Skeletal muscle tissue (tissue), 4 donors: ENCODE data around the gene DBN1. TPM values are rescaled to one million over a fixed set of nuclear protein-coding genes. Genes with fewer than 3 reads are reported as not detected.

ENCODE experiments used
- H3K27ac ChIP-seq: one replicate; pipeline ENCODE4 v1.7.0; 2013; ENCODE audit warnings: mild to moderate bottlenecking, low read depth, low read length, inconsistent platforms
- H3K27me3 ChIP-seq, 3 donors: one replicate each; pipeline ENCODE4 v1.7.0; 2013; ENCODE audit warnings: low read length in 3 of 3; ENCODE audit not compliant: control insufficient read depth in 3 of 3, insufficient read depth in 3 of 3
- H3K36me3 ChIP-seq, 3 donors: one replicate each; pipeline ENCODE4 v1.7.0; 2013; ENCODE audit warnings: low read length in 3 of 3; ENCODE audit not compliant: control insufficient read depth in 3 of 3, insufficient read depth in 3 of 3
- H3K4me1 ChIP-seq, 3 donors: one replicate each; pipeline ENCODE4 v1.7.0; 2013; ENCODE audit warnings: low read length in 3 of 3, mild to moderate bottlenecking in 3 of 3; ENCODE audit not compliant: control insufficient read depth in 3 of 3, insufficient read depth in 3 of 3
- H3K4me3 ChIP-seq, 3 donors: one replicate each; pipeline ENCODE4 v1.7.0; 2013; ENCODE audit warnings: low read length in 3 of 3
- H3K9ac ChIP-seq, 3 donors: one replicate each; pipeline ENCODE4 v1.7.0; 2013; ENCODE audit warnings: low read length in 3 of 3, mild to moderate bottlenecking in 3 of 3, moderate library complexity in 2 of 3, low read depth in 1 of 3
- H3K9me3 ChIP-seq, 3 donors: one replicate each; pipeline ENCODE4 v1.7.0; 2013; ENCODE audit warnings: low read length in 3 of 3; ENCODE audit not compliant: control insufficient read depth in 3 of 3
- total RNA-seq: library from RNA; depleted of rRNA; stranded (reverse); fragments of >200 nt; gene quantifications from one replicate; pipeline ENCODE4 v1.2.3, GENCODE V29; 2014
- donor health status: Osteomylitis.

The DBN1 gene
- total RNA-seq, 1 donor from 2014 or later, result 108 TPM

DNA sequence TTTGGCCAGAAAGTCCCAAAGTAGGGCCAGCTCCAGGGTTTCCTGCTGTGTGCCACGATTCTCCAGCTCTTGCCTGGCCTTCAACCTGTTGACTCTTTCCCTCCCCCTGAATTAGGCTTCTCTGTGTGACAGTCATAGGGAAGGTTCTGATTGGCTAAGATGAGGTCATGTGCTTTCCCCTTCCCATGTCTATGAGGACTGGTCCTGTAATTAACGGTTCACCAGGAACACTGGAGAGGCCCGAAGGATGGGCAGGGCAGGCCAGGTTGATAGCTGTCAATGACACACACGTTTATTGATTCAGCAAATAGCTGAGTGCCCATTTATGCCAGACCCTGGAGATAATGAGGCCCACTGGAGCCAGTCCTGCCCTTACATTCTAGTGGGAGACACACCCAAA is 35.8 kb downstream of the DBN1 start:
- peaks cover 0 to 4% (median 2%) of the 10 kb centered on the region in 3 donors for H3K4me1 ChIP-seq
- H3K4me3 ChIP-seq, result no peak overlapping the region
- no peak overlapping the region for H3K27ac ChIP-seq
- H3K9ac ChIP-seq, result no peak overlapping the region
- no peaks in the 10 kb centered on the region for H3K27me3 ChIP-seq
- no peaks in the 10 kb centered on the region for H3K9me3 ChIP-seq
- H3K36me3 ChIP-seq, result peaks cover 39 to 65% (median 49%) of the 10 kb centered on the region in 3 donors

DNA sequence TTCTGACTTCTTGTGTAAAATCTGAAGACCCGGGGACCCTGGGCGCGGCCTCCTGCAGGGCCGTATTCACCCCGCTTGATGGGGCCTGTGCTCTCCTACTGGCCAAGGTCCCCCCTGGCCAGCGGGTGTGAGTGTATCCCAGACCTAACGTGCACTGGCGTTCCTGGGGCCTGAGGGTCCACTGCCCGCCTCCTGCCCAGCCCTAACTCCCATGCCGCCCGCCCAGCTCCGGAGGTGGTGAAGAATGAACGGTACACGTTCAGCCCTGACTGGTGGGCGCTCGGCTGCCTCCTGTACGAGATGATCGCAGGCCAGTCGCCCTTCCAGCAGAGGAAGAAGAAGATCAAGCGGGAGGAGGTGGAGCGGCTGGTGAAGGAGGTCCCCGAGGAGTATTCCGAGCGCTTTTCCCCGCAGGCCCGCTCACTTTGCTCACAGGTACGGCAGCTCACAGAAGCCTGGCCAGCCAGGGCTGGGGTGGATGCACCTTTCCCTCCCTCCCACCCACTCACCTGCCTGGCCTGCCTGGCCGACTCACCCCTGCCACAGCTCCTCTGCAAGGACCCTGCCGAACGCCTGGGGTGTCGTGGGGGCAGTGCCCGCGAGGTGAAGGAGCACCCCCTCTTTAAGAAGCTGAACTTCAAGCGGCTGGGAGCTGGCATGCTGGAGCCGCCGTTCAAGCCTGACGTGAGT is 37.4 kb downstream of the DBN1 start:
- no peak overlapping the region for H3K27ac ChIP-seq
- peaks cover 13 to 20% (median 18%) of the 10 kb centered on the region in 3 donors for H3K4me1 ChIP-seq
- no peak overlapping the region for H3K9ac ChIP-seq
- H3K36me3 ChIP-seq, result peaks cover 44 to 70% (median 49%) of the 10 kb centered on the region in 3 donors
- no peaks in the 10 kb centered on the region for H3K9me3 ChIP-seq
- H3K4me3 ChIP-seq, result no peak overlapping the region
- no peaks in the 10 kb centered on the region for H3K27me3 ChIP-seq

DNA sequence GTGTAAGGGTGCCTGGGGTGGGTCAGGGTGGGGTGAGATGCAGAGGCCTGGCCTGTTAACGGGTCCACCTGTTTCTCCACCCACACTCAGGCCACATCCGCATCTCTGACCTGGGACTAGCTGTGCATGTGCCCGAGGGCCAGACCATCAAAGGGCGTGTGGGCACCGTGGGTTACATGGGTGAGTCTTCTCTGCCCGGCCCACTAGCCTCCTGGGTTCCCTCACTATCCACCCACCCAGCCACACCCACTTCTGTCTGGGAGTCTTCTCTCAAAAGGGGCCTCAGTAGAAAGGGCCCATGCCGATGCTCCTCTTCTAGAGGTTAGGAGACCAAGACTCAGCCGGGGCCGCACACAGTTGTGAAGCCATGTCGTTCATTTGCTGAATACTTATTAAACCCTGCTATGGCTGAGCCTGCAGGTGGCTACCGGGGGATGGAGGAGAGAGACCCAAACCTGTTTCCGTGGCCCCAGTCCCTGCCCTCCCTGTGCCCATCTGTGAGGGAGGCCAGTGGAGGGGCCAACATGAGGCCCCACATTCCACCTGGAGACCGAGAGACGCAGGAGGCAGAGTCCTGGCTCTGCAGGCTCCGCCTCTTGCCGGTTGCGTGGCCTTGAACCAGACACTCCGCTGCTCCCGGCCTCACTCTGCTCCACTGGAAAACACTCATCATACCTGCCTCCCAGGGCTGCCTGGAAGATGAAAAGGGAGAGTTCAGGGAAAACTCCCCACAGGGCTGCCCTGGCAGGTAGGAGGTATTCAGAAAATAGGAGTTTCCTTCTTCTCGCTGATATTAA is 38.3 kb downstream of the DBN1 start:
- Histone ChIP-seq H3K27ac (no peak overlapping the region), H3K4me1 (peaks cover 13 to 28% (median 20%) of the 10 kb centered on the region in 3 donors), H3K36me3 (peaks cover 40 to 67% (median 44%) of the 10 kb centered on the region in 3 donors), H3K9me3 (no peaks in the 10 kb centered on the region), H3K27me3 (no peaks in the 10 kb centered on the region), H3K4me3 (no peak overlapping the region), H3K9ac (no peak overlapping the region)

DNA sequence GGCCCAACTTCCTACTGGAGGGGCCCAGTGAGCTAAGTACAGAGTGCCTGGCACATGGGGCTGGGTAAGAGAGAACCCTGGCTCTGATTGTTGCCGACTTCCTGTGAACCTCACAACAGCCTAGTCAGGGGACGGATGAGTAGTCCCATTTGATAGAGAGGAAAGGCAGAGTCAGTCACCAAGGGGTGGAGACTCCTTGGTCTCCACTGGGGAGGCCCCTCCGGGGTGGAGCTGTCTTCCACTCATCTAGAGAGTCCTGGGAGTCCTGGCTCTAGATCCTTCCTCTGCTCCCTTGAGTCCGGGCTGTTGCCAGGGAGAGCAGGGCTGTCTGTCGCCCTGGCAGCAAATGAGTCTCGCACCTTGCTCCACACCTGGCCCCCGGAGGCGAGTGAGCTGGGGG is 39.0 kb downstream of the DBN1 start:
- Histone ChIP-seq H3K9ac (no peak overlapping the region), H3K36me3 (peaks cover 39 to 64% (median 40%) of the 10 kb centered on the region in 3 donors), H3K9me3 (no peaks in the 10 kb centered on the region), H3K27ac (no peak overlapping the region), H3K4me3 (no peak overlapping the region), H3K4me1 (peaks cover 13 to 33% (median 20%) of the 10 kb centered on the region in 3 donors), H3K27me3 (no peaks in the 10 kb centered on the region)

DNA sequence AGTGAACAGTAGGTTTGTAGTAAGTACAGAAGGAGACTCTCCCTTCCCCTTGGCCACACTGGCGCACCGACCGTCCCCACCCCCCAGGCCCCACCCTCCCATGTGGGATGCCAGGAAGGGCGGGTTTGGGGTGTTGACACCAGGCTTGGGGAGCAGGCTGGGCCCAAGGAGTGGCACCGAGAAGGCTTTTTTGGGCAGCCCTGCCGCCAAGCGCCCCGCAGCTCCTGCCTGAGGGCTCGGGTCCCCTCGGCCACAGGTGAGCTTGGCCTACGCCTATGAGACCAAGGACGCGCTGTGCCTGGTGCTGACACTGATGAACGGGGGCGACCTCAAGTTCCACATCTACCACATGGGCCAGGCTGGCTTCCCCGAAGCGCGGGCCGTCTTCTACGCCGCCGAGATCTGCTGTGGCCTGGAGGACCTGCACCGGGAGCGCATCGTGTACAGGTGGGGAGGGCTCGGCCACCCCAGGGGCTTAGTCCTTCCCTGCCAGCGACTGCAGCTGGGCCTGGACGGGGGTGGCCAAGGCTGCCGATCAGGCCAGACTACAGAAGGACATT is 39.7 kb downstream of the DBN1 start:
- Histone ChIP-seq H3K4me1 (peaks cover 13 to 40% (median 20%) of the 10 kb centered on the region in 3 donors), H3K27ac (no peak overlapping the region), H3K9me3 (no peaks in the 10 kb centered on the region), H3K27me3 (no peaks in the 10 kb centered on the region), H3K4me3 (no peak overlapping the region), H3K36me3 (peaks cover 39 to 62% (median 40%) of the 10 kb centered on the region in 3 donors), H3K9ac (no peak overlapping the region)

DNA sequence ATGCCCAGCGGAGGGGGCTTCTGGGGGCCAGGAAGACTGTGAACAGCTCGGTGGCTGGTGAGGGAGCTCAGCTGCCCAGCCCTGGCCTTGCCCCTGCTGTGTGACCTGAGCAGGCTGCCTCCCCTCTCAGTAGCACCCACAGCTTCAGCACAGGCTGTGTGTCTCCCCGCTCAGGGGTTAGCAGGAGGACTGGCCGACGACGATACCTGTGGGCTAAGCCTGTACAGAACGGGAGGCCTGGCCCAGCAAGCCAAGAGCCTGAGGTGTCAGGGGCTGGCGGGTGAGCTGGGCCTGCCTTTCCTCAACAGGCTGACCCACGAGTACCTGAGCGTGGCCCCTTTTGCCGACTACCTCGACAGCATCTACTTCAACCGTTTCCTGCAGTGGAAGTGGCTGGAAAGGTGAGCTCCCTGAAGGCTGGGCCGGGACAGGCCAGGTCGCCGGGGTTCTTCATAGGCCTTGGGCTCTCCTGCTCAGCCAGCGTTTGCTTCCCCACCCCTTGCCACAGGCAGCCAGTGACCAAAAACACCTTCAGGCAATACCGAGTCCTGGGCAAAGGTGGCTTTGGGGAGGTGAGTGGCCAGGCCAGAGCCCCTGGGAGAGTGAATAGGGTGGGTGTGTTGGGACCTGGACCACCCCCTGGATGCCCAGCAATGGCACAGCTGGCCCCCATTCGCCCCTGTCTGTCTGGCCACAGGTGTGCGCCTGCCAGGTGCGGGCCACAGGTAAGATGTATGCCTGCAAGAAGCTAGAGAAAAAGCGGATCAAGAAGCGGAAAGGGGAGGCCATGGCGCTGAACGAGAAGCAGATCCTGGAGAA is 40.4 kb downstream of the DBN1 start:
- H3K9me3 ChIP-seq, result no peaks in the 10 kb centered on the region
- H3K9ac ChIP-seq, result no peak overlapping the region
- peaks cover 15 to 47% (median 23%) of the 10 kb centered on the region in 3 donors for H3K4me1 ChIP-seq
- H3K27me3 ChIP-seq, result no peaks in the 10 kb centered on the region
- peaks cover 39 to 57% (median 40%) of the 10 kb centered on the region in 3 donors for H3K36me3 ChIP-seq
- no peak overlapping the region for H3K4me3 ChIP-seq
- no peak overlapping the region for H3K27ac ChIP-seq

DNA sequence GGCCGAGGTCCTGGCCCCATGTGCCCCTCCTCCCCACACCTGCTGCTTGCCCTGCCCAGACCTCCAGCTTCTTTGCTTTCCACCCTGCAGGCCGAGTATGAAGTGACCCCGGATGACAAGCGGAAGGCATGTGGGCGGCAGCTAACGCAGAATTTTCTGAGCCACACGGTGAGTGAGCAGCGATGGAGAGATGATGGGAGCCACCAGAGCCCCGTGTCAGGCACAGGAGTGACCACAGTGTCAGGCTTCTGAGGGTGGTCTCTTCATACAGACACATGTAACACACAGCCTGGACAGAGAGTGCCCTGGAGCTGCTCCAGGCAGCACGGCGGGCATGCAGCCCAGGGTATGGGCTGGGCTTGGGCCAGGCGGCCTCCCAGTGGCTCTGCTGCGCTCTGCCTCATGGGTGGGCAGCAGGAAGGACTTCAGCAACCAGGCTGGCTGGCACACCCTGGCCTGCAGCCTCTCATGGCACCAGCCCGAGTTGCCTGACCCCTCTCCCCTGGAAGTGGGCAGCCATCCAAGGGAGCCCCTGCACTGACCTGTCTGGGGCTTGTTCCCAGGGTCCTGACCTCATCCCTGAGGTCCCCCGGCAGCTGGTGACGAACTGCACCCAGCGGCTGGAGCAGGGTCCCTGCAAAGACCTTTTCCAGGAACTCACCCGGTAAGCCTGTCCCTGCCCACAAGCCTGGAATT is 41.1 kb downstream of the DBN1 start:
- H3K4me1 ChIP-seq, result peaks cover 23 to 54% (median 31%) of the 10 kb centered on the region in 3 donors
- peak overlapping the region; percentile 36 for H3K27ac ChIP-seq
- no peaks in the 10 kb centered on the region for H3K9me3 ChIP-seq
- H3K27me3 ChIP-seq, result no peaks in the 10 kb centered on the region
- H3K36me3 ChIP-seq, result peaks cover 35 to 50% (median 39%) of the 10 kb centered on the region in 3 donors
- H3K9ac ChIP-seq, result peak overlapping the region in 2 of 3 donors; percentile 23 to 54
- peak overlapping the region in 1 of 3 donors; percentile 29 for H3K4me3 ChIP-seq

DNA sequence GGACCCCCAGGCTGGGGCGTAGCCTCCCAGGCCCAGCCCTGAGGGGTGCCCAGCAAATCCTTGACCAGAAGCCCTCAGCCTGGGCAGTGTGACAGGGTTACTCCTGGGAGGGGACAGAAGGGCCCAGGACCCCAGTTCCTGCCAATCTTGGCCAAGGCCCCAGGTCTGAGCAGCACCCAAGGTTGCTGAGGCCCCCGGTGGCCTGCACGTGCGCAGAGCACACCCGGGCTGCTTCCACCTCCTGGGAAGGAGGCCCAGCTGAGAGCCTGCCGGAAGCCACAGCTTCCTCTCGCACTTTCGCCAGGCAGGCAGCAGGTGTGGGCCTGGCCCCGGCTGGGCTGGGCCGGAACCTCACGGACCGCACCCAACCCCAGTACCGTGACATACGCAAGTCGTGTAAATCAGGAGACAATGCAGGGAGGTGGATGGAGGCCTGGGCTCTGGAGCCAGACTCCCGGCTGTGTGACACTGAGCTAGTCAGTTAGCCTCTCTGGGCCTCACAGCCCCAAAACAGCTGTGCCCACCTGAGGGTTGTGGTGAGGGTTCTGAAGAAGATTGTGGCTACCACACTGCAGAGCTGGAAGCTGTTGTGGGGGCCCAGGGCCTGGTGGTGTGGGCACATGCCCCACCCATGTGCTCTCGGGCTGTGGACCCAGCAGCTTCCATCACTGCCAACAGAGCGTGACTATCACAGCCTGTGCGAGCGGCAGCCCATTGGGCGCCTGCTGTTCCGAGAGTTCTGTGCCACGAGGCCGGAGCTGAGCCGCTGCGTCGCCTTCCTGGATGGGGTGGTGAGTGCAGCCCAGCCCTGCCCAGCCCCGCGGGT is 41.9 kb downstream of the DBN1 start:
- H3K4me1 ChIP-seq, result peaks cover 26 to 60% (median 35%) of the 10 kb centered on the region in 3 donors
- H3K4me3 ChIP-seq, result peak overlapping the region in 1 of 3 donors; percentile 22
- H3K36me3 ChIP-seq, result peaks cover 31 to 46% (median 35%) of the 10 kb centered on the region in 3 donors
- H3K9me3 ChIP-seq, result no peaks in the 10 kb centered on the region
- peak overlapping the region; percentile 36 for H3K27ac ChIP-seq
- peak overlapping the region in 2 of 3 donors; percentile 23 to 54 for H3K9ac ChIP-seq
- H3K27me3 ChIP-seq, result no peaks in the 10 kb centered on the region
